Measurements from ENCODE around the gene RBP2.
A peak's percentile ranks its signal among the peaks of the same experiment; 100 is the strongest.

DNA sequence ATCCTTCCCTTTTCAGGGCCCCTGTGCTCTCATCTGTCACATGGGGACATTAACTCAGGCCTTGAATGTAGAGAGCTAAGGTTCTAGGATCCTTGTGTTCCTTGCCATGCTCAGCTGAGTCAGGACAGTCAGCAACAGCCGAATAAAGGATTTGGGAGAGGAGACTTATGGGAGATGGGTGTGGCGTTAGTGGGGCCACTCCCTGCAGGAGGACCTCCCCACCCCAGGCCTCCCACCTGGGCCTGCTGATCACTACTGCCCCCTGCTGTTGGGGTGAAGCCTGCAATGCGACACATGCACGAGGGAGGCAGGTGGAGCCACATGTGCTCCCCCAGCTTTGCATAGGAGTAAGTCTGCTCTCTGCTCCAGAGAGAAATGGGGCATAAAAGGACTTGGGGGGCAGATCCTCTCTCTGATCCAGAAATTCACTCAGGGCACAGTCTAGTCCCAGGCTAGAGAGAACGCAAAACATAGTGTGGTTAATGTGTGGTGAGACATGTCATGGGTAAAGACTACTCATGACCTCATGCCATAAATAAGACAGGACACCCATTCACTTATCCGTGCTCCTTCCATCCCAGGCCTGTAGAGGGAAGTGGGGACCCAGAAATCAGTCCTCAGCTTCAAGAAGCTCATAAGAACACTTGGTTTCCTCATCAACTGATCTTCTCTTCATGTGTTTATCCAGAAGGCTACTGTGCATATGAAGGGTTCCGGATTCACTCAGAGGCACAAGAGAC lies 43.9 kb upstream of the RBP2 start:
- TF ChIP-seq, protein P1, sequence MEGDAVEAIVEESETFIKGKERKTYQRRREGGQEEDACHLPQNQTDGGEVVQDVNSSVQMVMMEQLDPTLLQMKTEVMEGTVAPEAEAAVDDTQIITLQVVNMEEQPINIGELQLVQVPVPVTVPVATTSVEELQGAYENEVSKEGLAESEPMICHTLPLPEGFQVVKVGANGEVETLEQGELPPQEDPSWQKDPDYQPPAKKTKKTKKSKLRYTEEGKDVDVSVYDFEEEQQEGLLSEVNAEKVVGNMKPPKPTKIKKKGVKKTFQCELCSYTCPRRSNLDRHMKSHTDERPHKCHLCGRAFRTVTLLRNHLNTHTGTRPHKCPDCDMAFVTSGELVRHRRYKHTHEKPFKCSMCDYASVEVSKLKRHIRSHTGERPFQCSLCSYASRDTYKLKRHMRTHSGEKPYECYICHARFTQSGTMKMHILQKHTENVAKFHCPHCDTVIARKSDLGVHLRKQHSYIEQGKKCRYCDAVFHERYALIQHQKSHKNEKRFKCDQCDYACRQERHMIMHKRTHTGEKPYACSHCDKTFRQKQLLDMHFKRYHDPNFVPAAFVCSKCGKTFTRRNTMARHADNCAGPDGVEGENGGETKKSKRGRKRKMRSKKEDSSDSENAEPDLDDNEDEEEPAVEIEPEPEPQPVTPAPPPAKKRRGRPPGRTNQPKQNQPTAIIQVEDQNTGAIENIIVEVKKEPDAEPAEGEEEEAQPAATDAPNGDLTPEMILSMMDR (IDR thresholded peaks at IDR 0.05): peak in 4 of 6 experiments; percentile 17 to 77 (median 56)
- TF ChIP-seq POLR2A (IDR thresholded peaks at IDR 0.05): no peak
